Left kidney (tissue), 2 donors: ENCODE results near the gene RPL13. TPM values are rescaled to one million over a fixed set of nuclear protein-coding genes. Genes with fewer than 3 reads are reported as not detected.
"Not testable (repeated sequence)": the region's sequence is repeated elsewhere in the genome, so short reads cannot be mapped to it uniquely, and the experiment has no call there.

Experiments used
- DNase-seq: peaks from one replicate; pipeline ENCODE4 v3.0.0-alpha.2; 2013
- polyA plus RNA-seq: library from polyadenylated mRNA; unstranded; fragments of 120-200 nt; gene quantifications from one replicate; pipeline ENCODE4 v1.2.1, GENCODE V29; 2013; ENCODE audit not compliant: insufficient read length

The RPL13 gene
- polyA plus RNA-seq, 1 donor: 1,395 TPM

DNA sequence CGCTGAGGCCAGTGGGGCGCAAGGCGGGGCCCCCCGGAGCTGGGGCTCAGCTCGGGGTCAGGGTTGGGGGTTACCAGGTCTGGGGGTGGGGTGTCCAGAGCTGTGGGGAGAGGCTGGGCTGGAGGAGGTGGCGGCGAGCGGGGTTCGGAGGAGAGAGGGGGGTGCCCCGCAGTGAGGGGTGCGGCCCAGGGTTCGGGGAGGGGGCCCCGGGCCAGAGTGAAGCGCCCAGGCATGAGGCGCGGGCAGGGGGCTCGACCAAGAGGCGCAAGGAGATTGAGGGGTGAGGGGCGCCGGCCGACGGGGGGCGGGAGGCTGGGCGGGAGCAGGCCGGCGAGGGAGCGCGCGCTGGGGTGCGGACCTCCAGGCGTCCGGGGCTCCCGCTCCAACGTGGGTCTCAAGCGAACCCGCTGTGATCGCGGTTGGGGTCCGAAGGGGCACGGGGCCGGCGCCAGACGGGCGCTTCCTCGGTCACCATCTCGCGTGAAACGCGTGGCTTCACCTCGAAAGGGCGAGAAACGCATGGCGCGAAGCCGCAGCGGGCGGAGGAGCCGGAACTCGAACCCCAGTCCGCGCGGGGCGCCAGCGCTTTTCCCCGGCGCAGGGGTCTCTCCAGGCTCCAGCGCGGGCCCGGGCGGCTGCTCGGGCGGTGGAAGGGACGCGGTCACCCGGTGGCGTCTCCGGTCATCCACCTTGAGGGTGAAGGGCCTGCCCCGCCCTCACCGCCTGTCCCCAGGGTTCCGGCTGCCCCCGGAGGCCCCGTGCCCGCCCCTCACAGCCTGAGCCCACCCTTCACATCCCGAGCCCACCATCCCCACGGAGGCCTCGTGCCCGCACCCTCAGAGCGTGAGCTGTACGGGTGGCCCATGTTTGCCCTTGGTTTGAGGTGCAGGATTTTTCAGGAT lies 15.9 kb downstream of the RPL13 start:
- no peak for DNase-seq

- no peak for DNase-seq
Observed at GRCh38 chr16:89577055-89577759, 16.7 kb downstream of the RPL13 start.

- DNase-seq: no peak
Observed at GRCh38 chr16:89579351-89579750, 18.9 kb downstream of the RPL13 start.

DNA sequence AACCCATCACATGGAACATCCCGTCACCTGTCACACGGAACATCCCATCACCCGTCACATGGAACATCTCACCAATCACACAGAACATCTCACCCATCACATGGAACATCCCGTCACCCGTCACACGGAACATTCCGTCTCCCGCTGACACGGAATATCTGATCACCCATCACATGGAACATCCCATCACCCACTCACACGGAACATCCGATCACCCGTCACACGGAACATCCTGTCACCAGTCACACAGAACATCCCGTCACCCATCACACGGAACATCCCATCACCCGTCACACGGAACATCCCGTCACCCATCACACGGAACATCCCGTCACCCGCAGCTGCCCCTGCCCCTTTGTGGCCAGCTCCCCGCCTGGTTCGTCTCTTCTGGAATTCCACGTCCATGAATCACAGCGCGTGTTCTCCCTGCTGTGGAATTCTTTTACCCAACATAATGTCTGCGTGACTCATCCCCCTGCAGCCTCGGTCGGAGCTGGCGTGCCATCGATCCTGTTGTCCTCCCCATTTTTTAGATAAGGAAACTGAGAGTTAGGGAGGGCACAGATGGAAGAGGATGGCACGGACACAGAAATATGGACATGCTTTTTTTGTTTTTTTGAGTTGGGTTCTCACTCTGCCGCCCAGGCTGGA lies 20.7 kb downstream of the RPL13 start:
- DNase-seq: no peak

GRCh38 chr16:89581861-89582563 lies 21.5 kb downstream of the RPL13 start:
- DNase-seq: no peak

- DNase-seq: no peak
Observed at GRCh38 chr16:89582614-89583196, 22.2 kb downstream of the RPL13 start.

GRCh38 chr16:89583197-89583894 lies 22.9 kb downstream of the RPL13 start:
- no peak for DNase-seq

- no peak for DNase-seq
Observed at GRCh38 chr16:89583895-89584644, 23.6 kb downstream of the RPL13 start.

DNA sequence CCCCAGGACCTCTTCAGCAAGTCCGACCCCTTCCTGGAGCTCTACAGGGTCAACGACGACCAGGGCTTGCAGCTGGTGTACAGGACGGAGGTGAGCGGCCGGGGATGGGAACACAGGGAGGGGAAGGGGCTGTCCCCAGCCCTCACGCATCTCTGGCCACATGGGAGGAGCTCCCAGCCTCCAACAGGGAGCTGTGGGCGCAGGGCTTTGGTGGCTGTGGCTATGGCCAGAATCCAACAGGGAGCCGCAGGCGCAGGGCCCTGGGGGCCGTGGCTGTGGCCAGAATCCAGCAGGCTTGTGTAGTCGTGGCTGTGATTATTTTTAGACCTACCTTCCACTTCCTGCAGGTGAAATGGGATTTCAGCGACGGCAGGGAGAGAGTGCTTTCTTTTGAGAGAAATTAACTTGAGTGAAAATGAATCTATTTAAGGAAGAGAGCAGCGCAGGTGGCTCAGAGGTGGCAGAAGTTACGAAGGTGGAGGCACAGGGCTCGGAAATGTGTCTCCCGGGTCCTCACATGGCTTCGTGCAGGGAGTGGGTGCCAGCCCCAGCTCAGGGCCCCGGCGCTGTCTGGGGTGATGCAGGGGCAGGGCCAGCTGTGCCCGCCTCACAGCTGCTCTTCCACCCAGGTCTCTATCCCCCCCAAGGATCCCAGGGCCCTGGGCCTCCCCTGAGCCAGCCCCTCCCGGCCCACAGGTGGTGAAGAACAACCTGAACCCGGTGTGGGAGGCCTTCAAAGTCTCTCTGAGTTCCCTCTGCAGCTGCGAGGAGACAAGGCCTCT lies 24.5 kb downstream of the RPL13 start:
- no peak for DNase-seq

DNA sequence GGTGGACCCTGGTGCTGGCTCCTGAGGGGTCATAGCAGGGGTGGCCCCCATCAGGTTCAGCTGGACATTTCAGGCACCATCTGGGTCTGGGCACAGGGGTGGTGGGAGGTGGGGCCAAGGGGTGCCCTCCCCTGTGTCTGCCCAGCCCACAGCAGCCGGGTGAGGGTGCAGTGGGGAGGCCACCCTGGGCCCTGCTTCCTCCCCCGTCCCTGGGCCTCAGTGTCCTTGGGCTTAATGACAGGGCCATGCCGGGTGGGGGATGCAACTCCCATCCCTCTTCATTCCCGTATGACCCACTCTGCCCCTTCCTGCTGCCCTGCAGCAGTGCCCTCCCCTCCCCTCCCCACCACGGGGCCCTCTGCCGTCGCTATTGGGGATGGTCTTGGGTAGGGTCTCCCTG lies 25.7 kb downstream of the RPL13 start:
- DNase-seq: no peak

DNA sequence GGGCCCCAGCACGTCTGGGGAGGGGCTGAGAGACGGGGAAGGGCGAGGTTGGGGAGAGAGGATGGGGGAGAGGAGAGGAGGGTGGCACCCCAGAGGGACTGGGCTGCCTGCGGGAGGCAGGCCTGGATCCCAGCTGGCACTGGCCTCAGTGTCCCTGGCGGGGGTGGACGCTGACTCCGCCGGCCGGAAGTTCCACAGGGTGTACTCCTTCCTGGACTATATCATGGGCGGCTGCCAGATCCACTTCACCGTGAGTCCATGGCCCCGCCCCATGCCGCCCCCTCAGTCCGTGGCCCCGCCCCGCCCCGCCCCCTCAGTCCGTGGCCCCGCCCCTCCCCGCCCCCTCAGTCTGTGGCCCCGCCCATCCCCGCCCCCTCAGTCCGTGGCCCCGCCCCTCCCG lies 26.4 kb downstream of the RPL13 start:
- no peak for DNase-seq

- DNase-seq: not testable (repeated sequence)
Observed at GRCh38 chr16:89587676-89588075, 27.2 kb downstream of the RPL13 start.

GRCh38 chr16:89588413-89589109 lies 28.1 kb downstream of the RPL13 start:
- DNase-seq: no peak

DNA sequence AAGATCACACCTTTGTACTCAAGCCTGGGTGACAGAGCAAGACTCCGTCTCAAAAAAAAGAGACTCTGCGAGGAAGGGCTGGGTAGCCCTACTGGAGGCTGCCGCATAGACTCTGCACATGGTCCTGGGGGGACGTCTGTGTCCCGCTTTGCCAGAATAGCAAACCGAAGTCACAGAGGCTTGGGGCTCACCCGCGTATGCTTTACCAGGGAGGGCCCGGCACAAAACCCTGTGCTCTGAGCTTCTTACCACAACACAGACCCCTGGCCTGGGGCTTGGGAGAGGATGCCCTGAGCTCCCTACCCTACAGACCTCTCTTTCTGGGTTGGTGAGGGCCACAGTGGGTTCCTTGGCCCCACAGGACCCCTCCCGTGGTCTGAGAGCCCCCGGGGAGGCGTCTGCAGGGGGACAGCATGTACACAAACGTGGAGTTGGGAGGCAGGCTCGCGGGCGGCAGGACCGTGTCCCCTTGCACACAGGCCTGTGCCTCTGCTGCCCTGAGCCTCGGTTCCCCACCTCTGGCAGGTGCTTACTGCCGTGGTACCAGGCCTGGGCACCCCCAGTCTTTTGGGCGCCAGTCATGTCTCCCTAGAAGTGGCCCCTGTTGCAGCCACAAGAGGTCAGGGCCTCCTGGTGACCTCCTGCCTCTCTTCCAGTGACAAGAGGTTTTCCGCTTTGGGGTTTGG lies 28.9 kb downstream of the RPL13 start:
- DNase-seq: no peak

- DNase-seq: no peak
Observed at GRCh38 chr16:89593841-89594240, 33.4 kb downstream of the RPL13 start.

DNA sequence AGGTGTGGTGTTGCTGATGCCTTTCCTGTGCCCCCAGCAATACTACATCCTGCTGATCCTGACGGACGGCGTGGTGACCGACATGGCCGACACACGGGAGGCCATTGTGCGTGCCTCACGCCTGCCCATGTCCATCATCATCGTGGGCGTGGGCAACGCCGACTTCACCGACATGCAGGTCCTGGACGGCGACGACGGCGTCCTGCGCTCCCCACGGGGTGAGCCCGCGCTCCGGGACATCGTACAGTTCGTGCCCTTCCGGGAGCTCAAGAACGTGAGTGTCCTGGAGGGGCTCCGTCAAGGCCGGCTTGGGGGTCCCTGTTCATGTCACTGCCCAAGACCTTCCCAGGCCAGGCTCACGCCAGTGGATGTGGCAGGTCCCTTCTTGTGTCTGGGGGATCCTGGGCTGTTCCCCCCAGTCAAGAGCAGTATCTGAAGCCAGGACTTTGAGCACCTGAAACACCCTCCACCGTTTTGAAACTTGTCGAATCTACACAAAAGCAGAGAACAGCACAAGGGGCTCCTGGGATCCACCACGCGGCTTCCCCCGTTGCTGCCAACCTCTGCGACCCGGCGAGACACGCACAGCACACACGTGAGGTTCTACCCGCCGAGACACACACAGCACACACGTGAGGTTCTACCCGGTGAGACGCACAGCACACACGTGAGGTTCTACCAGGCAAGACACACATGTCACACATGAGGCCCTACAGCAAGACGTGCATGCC lies 35.0 kb downstream of the RPL13 start:
- DNase-seq: no peak

DNA sequence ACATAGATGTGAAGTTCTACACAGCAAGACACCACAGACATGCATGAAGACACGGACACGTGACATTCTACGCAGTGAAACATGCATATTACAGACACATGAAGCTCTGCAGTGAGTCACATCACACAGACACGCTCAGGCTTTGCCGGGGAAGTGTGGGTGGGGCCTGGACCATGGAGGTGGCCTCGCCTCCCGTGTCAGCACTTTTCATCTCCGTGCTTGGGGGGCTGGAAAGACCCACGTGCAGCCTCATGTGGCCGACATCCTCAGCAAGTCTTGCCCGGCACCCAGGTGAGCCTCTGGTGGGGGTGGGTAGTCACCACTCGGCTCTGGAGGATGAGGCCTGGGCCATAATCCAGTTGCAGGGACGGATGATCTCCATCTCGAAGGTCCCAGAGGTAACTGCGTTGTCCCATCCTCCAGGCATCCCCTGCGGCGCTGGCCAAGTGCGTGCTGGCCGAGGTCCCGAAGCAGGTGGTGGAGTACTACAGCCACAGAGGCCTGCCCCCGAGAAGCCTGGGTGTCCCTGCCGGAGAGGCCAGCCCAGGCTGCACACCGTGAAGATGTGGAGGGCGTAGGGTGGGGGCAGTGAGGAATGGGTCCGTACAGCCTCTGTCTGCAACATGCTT lies 35.7 kb downstream of the RPL13 start:
- DNase-seq: no peak
